ENCODE measurements around the gene LAMA2. TPM values are rescaled to one million over a fixed set of nuclear protein-coding genes. Genes with fewer than 3 reads are reported as not detected.

The LAMA2 gene
- polyA plus RNA-seq, 1 donor from 2014 or later = 2.5 TPM

- Histone ChIP-seq H3K27me3 (ENCODE audit: insufficient read depth, low read depth, low read length) (no peaks in the 10 kb centered on the region), H3K36me3 (ENCODE audit: insufficient read depth, low read length) (no peaks in the 10 kb centered on the region), H3K4me3 (ENCODE audit: low read length) (no peak overlapping the region), H4K20me1 (ENCODE audit: insufficient read depth) (no peaks in the 10 kb centered on the region), H3K4me2 (ENCODE audit: low read length) (no peak overlapping the region), H3K9me2 (ENCODE audit: insufficient read depth, low read length) (no peaks in the 10 kb centered on the region), H3K27ac (ENCODE audit: low read length) (no peak overlapping the region), H2AFZ (ENCODE audit: low read depth, low read length) (no peak overlapping the region), H3F3A (ENCODE audit: insufficient read depth, low read length, poor library complexity, severe bottlenecking) (no peaks in the 10 kb centered on the region), H3K9me3 (ENCODE audit: low read length) (no peaks in the 10 kb centered on the region), H3K79me2 (replicated peaks; ENCODE audit: insufficient read depth, low read length) (no peaks in the 10 kb centered on the region), H3K9ac (ENCODE audit: low read length) (no peak overlapping the region)
- TF ChIP-seq SMC3 (conservative IDR thresholded peaks at IDR 0.05; ENCODE audit: poor library complexity) = no peak
- no peak for TF ChIP-seq POLR2AphosphoS5 (IDR thresholded peaks at IDR 0.05)
- no peak for TF ChIP-seq TAF1 (IDR thresholded peaks at IDR 0.05; ENCODE audit: low read depth)
- TF ChIP-seq EZH2 (IDR thresholded peaks at IDR 0.05; ENCODE audit: borderline replicate concordance, insufficient read depth, low read length, poor library complexity, severe bottlenecking) = no peak
- TF ChIP-seq CTCF (IDR thresholded peaks at IDR 0.05; ENCODE audit: poor library complexity, severe bottlenecking) = no peak
- TF ChIP-seq REST (IDR thresholded peaks at IDR 0.05; ENCODE audit: borderline replicate concordance) = no peak
- no peak for TF ChIP-seq EP300 (conservative IDR thresholded peaks at IDR 0.05; ENCODE audit: poor library complexity, severe bottlenecking)
Observed at GRCh38 chr6:129419324-129419723, 536.4 kb downstream of the LAMA2 start.

GRCh38 chr6:129426343-129426742 is 543.4 kb downstream of the LAMA2 start:
- Histone ChIP-seq H3K9ac (ENCODE audit: low read length) (no peak overlapping the region), H4K20me1 (ENCODE audit: insufficient read depth) (no peaks in the 10 kb centered on the region), H2AFZ (ENCODE audit: low read depth, low read length) (no peak overlapping the region), H3K9me2 (ENCODE audit: insufficient read depth, low read length) (no peaks in the 10 kb centered on the region), H3K9me3 (ENCODE audit: low read length) (no peaks in the 10 kb centered on the region), H3K27ac (ENCODE audit: low read length) (no peak overlapping the region), H3F3A (ENCODE audit: insufficient read depth, low read length, poor library complexity, severe bottlenecking) (no peaks in the 10 kb centered on the region), H3K27me3 (ENCODE audit: insufficient read depth, low read depth, low read length) (no peaks in the 10 kb centered on the region), H3K36me3 (ENCODE audit: insufficient read depth, low read length) (no peaks in the 10 kb centered on the region), H3K4me3 (ENCODE audit: low read length) (no peak overlapping the region), H3K79me2 (replicated peaks; ENCODE audit: insufficient read depth, low read length) (no peaks in the 10 kb centered on the region), H3K4me2 (ENCODE audit: low read length) (no peak overlapping the region)
- TF ChIP-seq MXI1 (conservative IDR thresholded peaks at IDR 0.05; ENCODE audit: poor library complexity, severe bottlenecking) = no peak
- TF ChIP-seq EZH2 (IDR thresholded peaks at IDR 0.05; ENCODE audit: borderline replicate concordance, insufficient read depth, low read length, poor library complexity, severe bottlenecking) = no peak
- peak; percentile 95 for TF ChIP-seq REST (IDR thresholded peaks at IDR 0.05; ENCODE audit: borderline replicate concordance)
- no peak for TF ChIP-seq POLR2AphosphoS5 (IDR thresholded peaks at IDR 0.05)
- no peak for TF ChIP-seq SMC3 (conservative IDR thresholded peaks at IDR 0.05; ENCODE audit: poor library complexity)
- TF ChIP-seq RAD21 (conservative IDR thresholded peaks at IDR 0.05) = no peak
- TF ChIP-seq EP300 (conservative IDR thresholded peaks at IDR 0.05; ENCODE audit: poor library complexity, severe bottlenecking) = peak; percentile 68
- no peak for TF ChIP-seq TAF1 (IDR thresholded peaks at IDR 0.05; ENCODE audit: low read depth)
